Suprapubic skin (tissue), 3 donors: ENCODE measurements around the gene INSC.

ENCODE experiments used
- CTCF ChIP-seq, 2 donors: fragments of 200-600 bp in 1 of 2; fragments of 450-650 bp in 1 of 2; sonication (generic) in 1 of 2; IDR thresholded peaks; one replicate each; pipeline ENCODE4 v1.5.1; 2016 to 2019; ENCODE audit warnings: antibody characterized with exemption in 2 of 2, mild to moderate bottlenecking in 1 of 2, moderate library complexity in 1 of 2
- POLR2A ChIP-seq, 2 donors: fragments of 450-650 bp; IDR thresholded peaks; one replicate each; pipeline ENCODE4 v1.6.1; 2017; ENCODE audit warnings: antibody characterized with exemption in 2 of 2, mild to moderate bottlenecking in 2 of 2, moderate library complexity in 2 of 2

GRCh38 chr11:15074206-15075161 is 40.2 kb upstream of the INSC start:
- TF ChIP-seq CTCF (IDR thresholded peaks at IDR 0.05) (peak; percentile 22 to 54), POLR2A (IDR thresholded peaks at IDR 0.05) (no peak)
